Mucosa of descending colon (tissue), 3 donors: ENCODE data around the gene FSCN2. TPM values are rescaled to one million over a fixed set of nuclear protein-coding genes. Genes with fewer than 3 reads are reported as not detected.

Experiments
- ATAC-seq: fragments of 200-7000 bp; cut with Tn5 transposase; one replicate; pipeline ENCODE4 v1.9.1; 2020; ENCODE audit warnings: mild to moderate bottlenecking, moderate library complexity
- DNase-seq, 3 donors: peaks; one replicate each; pipeline ENCODE4 v3.0.0-alpha.2; 2020
- H3K36me3 ChIP-seq: fragments of 200-600 bp; one replicate; pipeline ENCODE4 v1.8.0; 2021; ENCODE audit warnings: low read depth, mild to moderate bottlenecking
- H3K4me1 ChIP-seq: fragments of 200-600 bp; one replicate; pipeline ENCODE4 v1.8.0; 2021; ENCODE audit warnings: low read depth, mild to moderate bottlenecking
- H3K4me3 ChIP-seq: fragments of 200-600 bp; one replicate; pipeline ENCODE4 v1.8.0; 2021; ENCODE audit warnings: mild to moderate bottlenecking
- H3K9me3 ChIP-seq: fragments of 200-600 bp; one replicate; pipeline ENCODE4 v1.8.0; 2021; ENCODE audit warnings: mild to moderate bottlenecking
- intact Hi-C, 2 donors: fragments of 100-400 bp; cut with DNase I in 1 of 2; cut with micrococcal nuclease in 1 of 2; formaldehyde crosslinking; loops; one replicate each; pipeline versions ENCODE4 v1.11.0 to v1.11.1; 2022; cut with DNase I, micrococcal nuclease
- total RNA-seq, 3 donors: library from RNA; stranded (reverse); fragmentation: NEBNext Ultra II Directional in 2 of 3; extraction: Animal tissue kit (Norgen Biotek cat#: 25700) in 2 of 3; gene quantifications; one replicate each; pipeline versions ENCODE4 v1.2.1 to v1.2.4, GENCODE V29; 2021 to 2023
- TF ChIP-seq, protein P1 (sequence below): fragments of 200-600 bp; IDR thresholded peaks from one replicate; pipeline ENCODE4 v1.8.0; 2022; ENCODE audit warnings: antibody characterized with exemption, mild to moderate bottlenecking
- donor health status: DM: no; HTN: no; CAD: no; lungs with moderate emphysema.
- donor health status: DM: no; HTN: no; CAD: no.
- donor health status: DM: no; HTN: yes; CAD: no.

FSCN2 gene
- total RNA-seq, 3 donors from 2014 or later = 1.6 to 4.0 (median 2.5) TPM

DNA sequence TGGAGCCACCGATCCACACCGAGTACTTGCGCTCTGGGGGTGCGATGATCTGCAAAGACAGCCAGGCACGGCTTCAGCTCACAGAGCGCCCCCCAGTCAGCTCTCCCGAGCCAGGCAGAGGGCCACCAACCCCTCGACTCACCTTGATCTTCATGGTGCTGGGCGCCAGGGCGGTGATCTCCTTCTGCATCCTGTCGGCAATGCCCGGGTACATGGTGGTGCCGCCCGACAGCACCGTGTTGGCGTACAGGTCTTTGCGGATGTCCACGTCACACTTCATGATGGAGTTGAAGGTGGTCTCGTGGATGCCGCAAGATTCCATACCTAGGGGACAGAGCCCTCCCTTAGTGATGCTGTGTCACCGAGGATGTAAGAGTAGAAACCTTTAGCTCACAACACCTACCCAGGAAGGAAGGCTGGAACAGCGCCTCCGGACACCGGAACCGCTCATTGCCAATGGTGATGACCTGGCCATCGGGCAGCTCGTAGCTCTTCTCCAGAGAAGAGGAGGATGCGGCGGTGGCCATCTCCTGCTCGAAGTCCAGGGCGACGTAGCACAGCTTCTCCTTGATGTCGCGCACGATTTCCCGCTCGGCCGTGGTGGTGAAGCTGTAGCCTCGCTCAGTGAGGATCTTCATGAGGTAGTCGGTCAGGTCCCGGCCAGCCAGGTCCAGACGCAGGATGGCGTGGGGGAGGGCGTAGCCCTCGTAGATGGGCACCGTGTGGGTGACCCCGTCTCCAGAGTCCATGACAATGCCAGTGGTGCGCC lies 17.2 kb upstream of the FSCN2 start:
- ATAC-seq (no peak), DNase-seq (peak; percentile 38 to 66 (median 60))
- H3K9me3 ChIP-seq = no peaks in the 10 kb centered on the region
- peak overlapping the region; percentile 98 for H3K4me3 ChIP-seq
- TF ChIP-seq, protein P1, sequence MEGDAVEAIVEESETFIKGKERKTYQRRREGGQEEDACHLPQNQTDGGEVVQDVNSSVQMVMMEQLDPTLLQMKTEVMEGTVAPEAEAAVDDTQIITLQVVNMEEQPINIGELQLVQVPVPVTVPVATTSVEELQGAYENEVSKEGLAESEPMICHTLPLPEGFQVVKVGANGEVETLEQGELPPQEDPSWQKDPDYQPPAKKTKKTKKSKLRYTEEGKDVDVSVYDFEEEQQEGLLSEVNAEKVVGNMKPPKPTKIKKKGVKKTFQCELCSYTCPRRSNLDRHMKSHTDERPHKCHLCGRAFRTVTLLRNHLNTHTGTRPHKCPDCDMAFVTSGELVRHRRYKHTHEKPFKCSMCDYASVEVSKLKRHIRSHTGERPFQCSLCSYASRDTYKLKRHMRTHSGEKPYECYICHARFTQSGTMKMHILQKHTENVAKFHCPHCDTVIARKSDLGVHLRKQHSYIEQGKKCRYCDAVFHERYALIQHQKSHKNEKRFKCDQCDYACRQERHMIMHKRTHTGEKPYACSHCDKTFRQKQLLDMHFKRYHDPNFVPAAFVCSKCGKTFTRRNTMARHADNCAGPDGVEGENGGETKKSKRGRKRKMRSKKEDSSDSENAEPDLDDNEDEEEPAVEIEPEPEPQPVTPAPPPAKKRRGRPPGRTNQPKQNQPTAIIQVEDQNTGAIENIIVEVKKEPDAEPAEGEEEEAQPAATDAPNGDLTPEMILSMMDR = no peak
- H3K4me1 ChIP-seq = peaks cover 19% of the 10 kb centered on the region
- H3K36me3 ChIP-seq = no peaks in the 10 kb centered on the region
- intact Hi-C loops = loop anchor here in 1 of 2 donors (10.0 kb wide), 1 partner anchor 116 kb away; the partner anchor contains the start of gene BAHCC1

DNA sequence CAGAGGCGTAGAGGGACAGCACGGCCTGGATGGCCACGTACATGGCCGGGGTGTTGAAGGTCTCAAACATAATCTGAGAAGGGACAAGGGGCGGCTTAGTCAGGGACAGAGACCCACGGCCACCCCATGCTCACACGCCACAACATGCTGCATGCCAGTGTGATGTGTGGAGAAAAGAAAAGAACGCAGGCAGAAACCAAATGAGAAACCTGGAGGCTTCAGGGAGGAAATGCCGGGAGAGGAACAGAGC lies 16.7 kb upstream of the FSCN2 start:
- ATAC-seq = no peak
- no peaks in the 10 kb centered on the region for H3K9me3 ChIP-seq
- peak overlapping the region; percentile 98 for H3K4me3 ChIP-seq
- TF ChIP-seq, protein P1 = no peak
- no peak for DNase-seq
- no peaks in the 10 kb centered on the region for H3K36me3 ChIP-seq
- intact Hi-C loops = loop anchor here in 1 of 2 donors (10.0 kb wide), 1 partner anchor 117 kb away; the partner anchor contains the start of gene BAHCC1
- H3K4me1 ChIP-seq = peaks cover 24% of the 10 kb centered on the region

DNA sequence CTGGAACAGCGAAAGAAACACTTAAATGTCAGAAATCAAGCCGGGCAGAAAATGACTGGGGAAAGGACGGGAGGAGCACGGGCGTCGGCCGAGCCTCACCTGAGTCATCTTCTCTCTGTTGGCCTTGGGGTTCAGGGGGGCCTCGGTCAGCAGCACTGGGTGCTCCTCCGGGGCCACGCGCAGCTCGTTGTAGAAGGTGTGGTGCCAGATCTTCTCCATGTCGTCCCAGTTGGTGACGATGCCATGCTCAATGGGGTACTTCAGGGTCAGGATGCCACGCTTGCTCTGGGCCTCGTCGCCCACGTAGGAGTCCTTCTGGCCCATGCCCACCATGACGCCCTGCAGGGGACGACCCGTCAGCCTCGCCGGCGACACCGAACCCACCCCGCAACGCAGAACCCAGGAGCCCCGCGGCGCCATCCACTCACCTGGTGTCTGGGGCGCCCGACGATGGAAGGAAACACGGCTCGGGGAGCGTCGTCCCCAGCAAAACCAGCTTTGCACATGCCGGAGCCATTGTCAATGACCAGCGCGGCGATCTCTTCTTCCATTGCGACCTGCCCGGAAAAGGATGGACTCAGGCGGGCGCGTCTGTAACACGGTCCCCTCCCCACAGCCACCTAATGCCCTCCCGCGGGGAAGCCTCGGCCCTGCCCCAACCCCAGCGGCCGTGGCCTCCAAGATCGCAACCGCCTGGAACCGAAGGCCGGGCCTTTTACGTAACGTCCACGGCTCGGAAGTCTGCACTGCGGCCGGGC lies 16.2 kb upstream of the FSCN2 start:
- ATAC-seq (no peak), DNase-seq (peak; percentile 46 to 63 (median 63))
- intact Hi-C loops = loop anchor here in 1 of 2 donors (10.0 kb wide), 1 partner anchor 117 kb away; the partner anchor contains the start of gene BAHCC1
- Histone ChIP-seq H3K4me3 (peak overlapping the region; percentile 98), H3K9me3 (no peaks in the 10 kb centered on the region), H3K36me3 (no peaks in the 10 kb centered on the region), H3K4me1 (peaks cover 28% of the 10 kb centered on the region)
- TF ChIP-seq, protein P1 = no peak

DNA sequence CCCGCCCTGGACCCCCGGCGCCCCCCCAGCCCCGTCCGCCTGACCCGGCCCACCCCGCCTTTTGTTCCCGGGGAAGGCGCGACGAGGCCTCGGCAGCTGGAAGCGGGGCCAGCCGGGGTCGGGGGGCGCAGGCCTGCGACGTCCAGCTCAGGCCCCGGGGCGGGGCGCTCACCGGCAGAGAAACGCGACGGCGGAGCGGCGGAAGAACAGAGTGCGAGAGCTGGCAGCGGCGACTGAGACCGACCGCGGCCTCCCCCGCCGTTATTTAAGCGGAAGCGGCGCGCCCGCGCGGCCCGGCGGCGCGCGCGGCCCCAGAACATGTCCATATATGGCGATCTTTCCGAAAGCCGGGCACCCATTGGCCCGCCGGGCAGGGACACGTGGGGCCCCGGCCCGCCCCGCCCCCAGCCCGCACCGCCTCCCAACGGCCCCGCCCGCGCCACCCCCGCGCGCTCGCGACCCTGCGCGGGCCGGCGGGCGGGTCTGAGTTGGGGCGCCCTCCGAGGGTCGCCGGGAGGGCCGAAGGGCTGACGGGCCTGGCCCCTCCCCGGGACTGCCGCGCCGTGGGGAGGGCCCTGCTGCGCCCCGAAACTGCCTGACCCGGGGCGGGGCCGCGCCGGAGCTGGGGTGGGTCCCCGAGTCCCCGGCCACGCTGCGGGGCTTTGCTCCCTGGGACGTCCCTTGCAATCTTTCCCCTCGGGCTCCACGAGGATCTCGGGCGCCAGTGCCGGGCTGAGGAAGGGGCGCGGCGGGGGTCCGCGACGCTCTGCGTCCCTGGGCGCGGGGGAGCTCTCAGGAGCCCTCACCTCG lies 15.4 kb upstream of the FSCN2 start, which contains the start of gene ACTG1:
TSS of gene ACTG1 (minus strand) at position 238 of the 810 bp plus-strand sequence. CDS start 445 bp downstream, outside the sequence.
- Histone ChIP-seq H3K4me3 (peak within 1 kb of the TSS; percentile 98), H3K36me3 (no peaks in the 10 kb centered on the region), H3K9me3 (no peaks in the 10 kb centered on the region), H3K4me1 (peaks cover 28% of the 10 kb centered on the region)
- TF ChIP-seq, protein P1 = no peak
- DNase-seq (peak; percentile 91 to 96 (median 96)), ATAC-seq (peak; percentile 60)
- intact Hi-C loops = loop anchor here in 1 of 2 donors (10.0 kb wide), 1 partner anchor 118 kb away; the partner anchor contains the start of gene BAHCC1

DNA sequence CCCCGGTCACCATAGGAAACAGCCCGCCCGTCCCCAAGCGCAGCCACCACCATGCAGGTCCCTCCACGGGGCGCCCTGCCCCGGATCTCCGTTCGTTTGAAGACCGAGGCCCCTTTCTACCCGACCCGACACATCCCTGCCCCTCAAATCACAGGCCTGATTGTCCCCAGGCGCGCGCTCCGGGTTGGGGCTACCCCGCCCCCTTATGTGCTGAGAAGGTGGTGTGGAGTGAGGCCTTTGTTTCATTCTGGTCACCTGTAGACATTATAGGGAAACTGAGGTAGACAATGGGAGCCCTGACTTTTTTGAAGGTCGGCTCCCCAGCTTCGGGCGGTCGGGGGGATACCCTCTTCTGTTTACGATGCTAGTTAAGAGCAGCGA lies 14.8 kb upstream of the FSCN2 start:
- Histone ChIP-seq H3K9me3 (no peaks in the 10 kb centered on the region), H3K4me3 (peak overlapping the region; percentile 98), H3K4me1 (peaks cover 31% of the 10 kb centered on the region), H3K36me3 (no peaks in the 10 kb centered on the region)
- TF ChIP-seq, protein P1 = no peak
- intact Hi-C loops = loop anchor here in 1 of 2 donors (10.0 kb wide), 1 partner anchor 119 kb away; the partner anchor contains the start of gene BAHCC1
- peak; percentile 25 for ATAC-seq
- DNase-seq = peak; percentile 75 to 86 (median 85)
